Neural progenitor cell (in vitro differentiated cells): ENCODE results near the gene IQCE.
"Not testable (repeated sequence)": the region's sequence is repeated elsewhere in the genome, so short reads cannot be mapped to it uniquely, and the experiment has no call there.

Experiments
- EZH2 ChIP-seq: fragments of 200-600 bp; sonication (generic); IDR thresholded peaks from 2 replicates; pipeline ENCODE4 v1.6.1; 2017; ENCODE audit warnings: antibody characterized with exemption, mild to moderate bottlenecking, moderate library complexity
- TF ChIP-seq, protein P1 (sequence below): fragments of 200-600 bp; sonication (generic); IDR thresholded peaks from 2 replicates; pipeline ENCODE4 v1.5.1; 2017; ENCODE audit warnings: antibody characterized with exemption, mild to moderate bottlenecking

DNA sequence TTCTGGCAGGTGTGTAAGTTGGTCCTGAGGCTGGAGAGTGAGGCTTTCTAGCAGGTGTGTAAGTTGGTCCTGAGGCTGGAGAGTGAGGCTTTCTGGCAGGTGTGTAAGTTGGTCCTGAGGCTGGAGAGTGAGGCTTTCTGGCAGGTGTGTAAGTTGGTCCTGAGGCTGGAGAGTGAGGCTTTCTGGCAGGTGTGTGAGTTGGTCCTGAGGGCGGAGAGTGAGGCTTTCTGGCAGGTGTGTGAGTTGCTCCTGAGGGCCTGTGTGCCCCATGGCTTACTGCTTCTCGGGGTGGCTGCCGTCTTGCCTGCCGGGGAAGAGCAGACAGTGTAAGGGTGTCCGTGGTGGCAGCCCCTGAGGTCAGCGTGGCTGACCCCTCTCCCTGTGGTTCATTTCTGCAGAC is 50.9 kb downstream of the IQCE start:
- TF ChIP-seq, protein P1, sequence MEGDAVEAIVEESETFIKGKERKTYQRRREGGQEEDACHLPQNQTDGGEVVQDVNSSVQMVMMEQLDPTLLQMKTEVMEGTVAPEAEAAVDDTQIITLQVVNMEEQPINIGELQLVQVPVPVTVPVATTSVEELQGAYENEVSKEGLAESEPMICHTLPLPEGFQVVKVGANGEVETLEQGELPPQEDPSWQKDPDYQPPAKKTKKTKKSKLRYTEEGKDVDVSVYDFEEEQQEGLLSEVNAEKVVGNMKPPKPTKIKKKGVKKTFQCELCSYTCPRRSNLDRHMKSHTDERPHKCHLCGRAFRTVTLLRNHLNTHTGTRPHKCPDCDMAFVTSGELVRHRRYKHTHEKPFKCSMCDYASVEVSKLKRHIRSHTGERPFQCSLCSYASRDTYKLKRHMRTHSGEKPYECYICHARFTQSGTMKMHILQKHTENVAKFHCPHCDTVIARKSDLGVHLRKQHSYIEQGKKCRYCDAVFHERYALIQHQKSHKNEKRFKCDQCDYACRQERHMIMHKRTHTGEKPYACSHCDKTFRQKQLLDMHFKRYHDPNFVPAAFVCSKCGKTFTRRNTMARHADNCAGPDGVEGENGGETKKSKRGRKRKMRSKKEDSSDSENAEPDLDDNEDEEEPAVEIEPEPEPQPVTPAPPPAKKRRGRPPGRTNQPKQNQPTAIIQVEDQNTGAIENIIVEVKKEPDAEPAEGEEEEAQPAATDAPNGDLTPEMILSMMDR, result not testable (repeated sequence)
- TF ChIP-seq EZH2, result not testable (repeated sequence)
